ENCODE data around the gene C16orf90.

The C16orf90 gene

DNA sequence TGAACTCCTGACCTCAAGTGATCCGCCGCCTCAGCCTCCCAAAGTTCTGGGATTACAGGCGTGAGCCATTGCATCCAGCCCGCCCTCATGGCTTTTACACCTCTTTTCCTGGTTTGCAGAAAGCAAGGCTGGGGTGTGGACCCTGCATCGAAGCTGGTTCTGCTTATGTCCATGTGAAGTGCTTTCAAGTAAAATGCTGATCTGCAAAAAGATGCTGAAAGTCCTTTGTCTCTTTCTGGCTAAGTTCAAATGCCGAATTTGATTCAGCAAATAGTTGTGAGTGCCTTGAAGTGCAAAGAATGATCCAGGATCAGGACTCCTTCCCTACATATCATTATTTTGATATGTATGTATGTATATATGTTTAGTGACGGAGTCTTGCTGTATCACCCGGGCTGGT, 34.7 kb downstream of the C16orf90 start:
- DNase-seq, result no peak

DNA sequence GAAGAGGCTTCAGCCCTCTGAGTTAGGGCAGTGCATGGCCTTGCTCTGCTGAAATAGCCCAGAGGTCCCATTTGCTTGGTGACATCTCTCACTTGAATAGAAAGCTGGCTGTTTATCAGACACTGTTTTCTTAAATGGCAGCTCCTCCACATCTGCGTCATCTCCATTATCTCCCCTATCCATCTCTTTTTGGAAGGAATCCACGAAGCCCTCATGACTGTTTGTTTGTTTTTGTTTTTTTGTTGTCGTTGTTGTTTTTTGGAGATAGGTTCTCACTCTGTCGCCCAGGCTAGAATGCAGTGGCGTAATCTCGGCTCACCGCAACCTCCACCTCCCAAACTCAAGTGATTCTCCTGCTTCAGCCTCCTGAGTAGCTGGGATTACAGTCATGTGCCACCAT, 35.2 kb downstream of the C16orf90 start:
- DNase-seq, result no peak

DNA sequence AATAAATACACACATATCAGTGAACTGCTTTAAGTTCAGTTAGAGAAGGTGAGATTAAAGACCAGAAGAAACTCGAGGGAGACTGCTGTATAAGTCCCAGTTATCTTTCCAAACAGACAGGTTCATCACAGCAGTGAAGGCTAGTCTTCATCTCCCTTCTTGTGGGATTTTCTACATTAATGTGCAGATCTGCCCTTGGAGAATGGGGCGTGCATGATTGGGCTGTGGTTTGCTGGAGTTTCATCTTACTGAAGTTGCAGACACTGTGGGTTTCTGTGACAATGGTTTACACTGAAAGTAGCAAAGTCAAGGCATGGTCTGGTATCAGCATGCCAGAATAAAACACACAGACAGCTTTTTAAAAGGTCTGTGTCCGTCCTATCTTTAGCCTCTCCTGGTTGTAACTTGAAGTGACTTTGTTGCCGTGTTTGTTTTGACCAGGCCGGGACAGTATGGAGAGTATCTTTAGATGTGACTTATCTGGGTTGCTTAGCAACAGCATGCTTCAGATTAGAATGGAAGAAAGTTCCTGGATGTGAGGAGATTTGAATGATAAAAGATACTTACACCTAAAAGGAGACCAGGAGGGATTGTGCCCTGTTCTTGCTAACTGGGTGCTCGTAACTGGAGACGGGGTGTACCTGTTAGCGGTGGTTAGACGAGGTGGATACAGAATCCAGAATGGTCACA, 35.7 kb downstream of the C16orf90 start:
- DNase-seq, result no peak

DNA sequence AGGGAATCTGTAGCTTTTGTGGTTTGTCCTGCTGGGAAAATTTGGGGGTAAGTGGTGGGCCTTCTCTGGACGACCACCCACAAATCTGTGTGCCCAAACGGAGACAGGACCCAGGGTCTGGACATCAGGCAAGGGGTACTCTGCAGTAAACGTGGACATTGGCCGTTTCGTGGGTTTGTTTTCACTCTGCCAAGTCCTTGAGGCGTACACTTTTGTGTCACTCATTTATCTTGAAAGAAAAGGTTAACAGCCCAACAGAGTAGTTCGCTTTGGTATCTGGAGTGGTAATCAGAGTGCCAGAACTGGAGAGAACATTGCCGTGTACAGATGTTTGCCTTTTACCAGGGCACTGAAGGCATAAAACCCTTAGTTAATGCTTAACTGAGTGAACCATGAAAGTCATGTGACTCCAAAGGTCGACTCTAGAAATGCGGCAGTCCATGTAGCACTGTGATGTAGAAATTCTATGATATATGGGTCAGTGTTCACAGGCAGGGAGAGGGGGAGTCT, 36.4 kb downstream of the C16orf90 start:
- no peak for DNase-seq

DNA sequence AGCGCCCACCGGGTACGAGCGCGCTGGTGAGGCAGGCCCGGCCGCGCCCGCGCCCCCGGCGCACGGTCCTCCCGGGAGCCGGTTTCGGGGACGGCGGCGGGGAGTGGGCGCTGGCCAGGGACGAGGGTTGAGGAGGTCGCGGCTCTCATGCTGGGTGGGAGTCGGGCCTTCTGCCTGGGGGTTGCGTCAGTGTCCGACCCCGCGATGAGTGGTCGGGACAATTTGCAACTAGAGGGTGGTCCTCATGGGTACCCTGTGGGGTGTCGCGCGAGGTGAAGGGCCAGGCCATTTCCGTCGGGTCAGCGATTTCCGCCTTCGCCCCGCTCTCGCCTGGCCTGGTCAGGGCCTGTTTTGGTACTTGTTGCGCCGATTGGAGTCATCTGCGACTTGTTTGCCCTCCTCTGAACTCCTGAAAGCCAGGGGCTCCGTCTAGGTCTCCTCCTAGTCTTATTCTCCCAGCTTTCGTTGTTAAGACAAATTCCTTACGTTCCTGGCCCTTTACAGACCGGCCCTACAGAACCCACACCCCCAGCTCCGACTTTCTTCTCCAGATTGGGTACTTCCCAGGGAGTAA, 36.9 kb downstream of the C16orf90 start:
- DNase-seq, result no peak

DNA sequence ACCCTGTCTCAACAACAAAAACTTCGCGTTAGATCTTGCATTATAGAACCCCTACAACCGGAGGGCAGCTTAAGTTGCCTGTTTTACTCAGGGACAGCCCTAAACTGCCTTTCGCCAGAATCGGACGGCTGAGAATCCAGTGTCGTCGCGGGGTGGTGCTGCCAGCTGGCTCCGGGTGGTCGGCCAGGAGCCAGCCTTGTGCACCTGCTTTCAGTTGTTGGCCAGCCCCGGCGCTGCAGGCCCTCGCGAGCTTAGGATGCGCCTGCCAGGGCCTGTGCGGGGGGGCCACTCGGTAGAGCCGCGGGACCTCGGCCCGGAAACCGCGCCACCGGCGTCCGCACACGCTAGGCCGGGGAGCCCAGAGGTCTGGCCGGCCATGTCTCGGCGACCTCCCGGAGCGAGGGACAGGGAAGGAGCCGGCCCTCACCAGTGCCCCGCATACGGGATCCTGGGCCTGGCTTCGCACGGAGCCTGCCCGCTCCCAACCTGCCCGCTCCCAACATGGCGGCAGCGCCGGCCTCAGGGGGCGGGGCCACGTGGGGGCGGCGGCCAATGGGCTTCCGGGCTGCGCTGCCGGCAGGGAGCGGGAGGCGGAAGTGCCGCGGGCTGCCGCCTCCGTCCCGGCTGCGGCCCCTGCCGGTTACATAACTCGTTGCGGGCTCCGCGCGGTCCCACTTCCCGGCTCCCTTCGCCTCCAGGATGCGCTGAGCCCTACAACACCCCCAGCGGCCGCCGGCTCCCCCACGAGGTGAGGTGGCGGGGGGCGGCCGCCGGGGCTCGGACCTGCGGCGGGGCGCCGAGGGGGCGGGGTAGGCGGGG, 37.6 kb downstream of the C16orf90 start:
- peak; percentile 89 for DNase-seq

DNA sequence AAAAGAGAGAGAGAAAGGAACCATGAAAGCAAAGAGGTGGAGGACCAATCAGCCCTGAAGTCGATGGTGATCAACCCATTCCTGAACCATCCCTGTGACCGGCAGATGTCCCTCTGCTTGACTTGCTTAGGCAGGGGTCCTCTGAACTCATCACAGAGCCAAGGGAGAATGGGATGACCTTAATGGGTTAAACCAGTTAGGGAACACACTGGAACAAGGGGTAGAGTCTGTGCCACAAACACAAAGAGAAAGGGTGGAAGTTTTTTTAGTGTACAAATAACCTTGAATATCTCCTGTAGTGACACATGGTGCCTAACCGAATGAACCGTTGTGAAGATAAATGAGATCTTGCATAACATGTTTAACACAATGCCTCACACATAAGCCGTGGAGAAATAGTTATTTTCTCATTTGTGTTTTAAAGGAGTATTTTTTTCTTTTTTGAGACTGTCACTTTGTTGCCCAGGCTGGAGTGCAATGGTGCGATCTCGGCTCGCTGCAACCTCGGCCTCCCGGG, 40.6 kb downstream of the C16orf90 start:
- DNase-seq, result no peak

DNA sequence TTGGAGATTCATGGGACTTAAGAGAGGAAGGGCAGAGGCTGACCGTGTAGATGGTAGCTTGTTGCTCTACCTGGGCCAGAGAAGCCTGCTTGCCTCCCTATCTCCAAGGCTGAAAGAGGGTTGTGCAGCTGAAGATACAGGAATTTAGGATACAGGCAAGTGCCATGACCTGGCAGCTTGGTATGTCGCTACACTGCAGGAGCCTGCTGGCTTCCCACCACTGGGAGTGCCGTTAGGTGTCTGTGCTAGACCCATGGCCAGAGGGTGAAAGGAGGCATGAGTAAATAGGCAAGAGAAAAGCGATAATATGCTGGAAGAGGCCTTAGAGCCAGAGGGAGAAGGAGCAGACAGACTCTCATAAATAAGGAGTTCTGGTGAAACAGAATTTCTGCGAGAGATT, 41.2 kb downstream of the C16orf90 start:
- DNase-seq, result no peak

DNA sequence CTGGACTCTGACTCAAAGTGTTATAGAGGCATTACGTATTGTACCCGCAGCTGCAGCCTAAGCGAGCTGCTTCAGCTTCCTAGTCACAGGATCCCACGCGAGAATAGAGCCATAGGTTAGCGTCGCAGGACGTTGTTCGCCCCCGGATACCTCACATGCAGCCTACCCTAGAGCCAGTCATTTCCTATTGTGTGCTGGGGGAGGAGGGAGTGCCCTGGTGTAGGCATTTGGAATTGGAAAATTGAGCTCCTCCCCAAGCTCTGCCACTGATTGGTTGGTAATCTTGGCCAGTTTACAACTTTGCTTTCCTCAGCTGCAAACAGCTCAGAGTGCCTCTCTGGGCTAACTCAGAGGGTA, 51.3 kb downstream of the C16orf90 start:
- peak; percentile 17 for DNase-seq

All from NCI-H2029 (cell line).